Measurements from ENCODE around the gene PSMG4.

Gene PSMG4

DNA sequence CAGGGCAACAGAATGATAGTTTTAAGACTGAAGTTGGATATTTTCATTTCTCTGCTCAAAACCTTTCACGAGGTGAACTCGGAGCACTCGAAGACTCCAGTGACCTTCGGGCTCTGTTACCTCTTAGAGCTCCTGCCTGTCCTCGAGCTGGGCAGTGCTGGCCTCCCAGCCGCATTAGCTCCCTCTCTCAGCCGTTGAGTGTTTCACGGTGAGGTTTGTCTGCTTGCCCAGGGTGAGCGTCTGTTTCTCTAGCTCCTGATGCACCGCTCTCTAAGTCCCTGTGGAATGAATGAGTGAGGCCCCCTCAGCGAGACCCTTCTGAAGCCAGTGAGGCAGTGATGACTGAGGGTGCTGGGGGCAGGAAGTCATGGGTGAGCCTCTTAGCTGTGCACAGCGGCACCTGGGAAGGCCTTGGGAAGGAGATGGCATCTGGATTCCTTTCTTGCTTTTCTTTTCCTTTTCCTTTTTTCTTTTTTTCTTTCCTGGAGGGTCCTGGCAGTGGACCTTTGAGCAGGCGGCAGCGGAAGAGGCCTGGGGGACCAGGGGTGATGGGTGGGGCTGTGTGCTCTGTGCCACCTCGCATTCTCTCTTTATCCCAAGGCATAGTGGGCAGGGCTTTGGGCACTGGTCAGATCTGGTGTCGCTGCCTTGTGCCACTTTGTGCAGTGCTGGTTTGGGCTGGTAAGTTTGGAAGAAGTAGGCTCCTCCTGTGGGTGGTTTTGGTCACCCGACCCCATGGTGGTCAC lies 2.2 kb downstream of the PSMG4 start:
- no peak for DNase-seq
- H3K27ac ChIP-seq (ENCODE audit: low read depth, low read length) = no peak overlapping the region
- H2AK5ac ChIP-seq (ENCODE audit: low read length) = no peak overlapping the region
- H3K4ac ChIP-seq (ENCODE audit: low read depth, low read length) = no peak overlapping the region
- no peak overlapping the region for H3K4me2 ChIP-seq (ENCODE audit: low read length)
- H3K79me2 ChIP-seq (ENCODE audit: control insufficient read depth, insufficient read depth, low read length, poor library complexity) = no peaks in the 10 kb centered on the region
- no peak overlapping the region for H2BK12ac ChIP-seq (ENCODE audit: low read length)
- H3K14ac ChIP-seq (ENCODE audit: low read length) = no peak overlapping the region
- no peak overlapping the region for H4K91ac ChIP-seq (ENCODE audit: low read depth, low read length)
- H2AFZ ChIP-seq (ENCODE audit: insufficient read depth, low read length, poor library complexity) = no peak overlapping the region
- peaks cover 12 to 13% of the 10 kb centered on the region in 2 experiments for H3K36me3 ChIP-seq (ENCODE audit: control insufficient read depth in 1 of 2, insufficient read depth in 2 of 2, low read length in 2 of 2)
- no peak overlapping the region for H2BK5ac ChIP-seq (ENCODE audit: low read depth, low read length, poor library complexity)
- H3K4me1 ChIP-seq (ENCODE audit: control insufficient read depth in 1 of 2, insufficient read depth in 2 of 2, low read length in 2 of 2) = peaks cover 2% of the 10 kb centered on the region in 2 experiments
- H3K18ac ChIP-seq (ENCODE audit: low read length) = no peak overlapping the region
- H4K8ac ChIP-seq (ENCODE audit: low read depth, low read length) = no peak overlapping the region
- H3K79me1 ChIP-seq (ENCODE audit: low read length) = peaks cover 2% of the 10 kb centered on the region
- no peak overlapping the region for H4K12ac ChIP-seq (ENCODE audit: low read depth, low read length)
- H3K9ac ChIP-seq (ENCODE audit: low read length) = no peak overlapping the region
- no peak overlapping the region for H3K23ac ChIP-seq (ENCODE audit: low read length)
- H2BK120ac ChIP-seq (ENCODE audit: insufficient read depth, low read length, poor library complexity) = no peak overlapping the region
- H3K4me3 ChIP-seq (ENCODE audit: low read depth, low read length) = no peak overlapping the region
- no CpG with 5 or more reads among the region's 17 CpGs for WGBS (ENCODE audit: extremely low coverage, insufficient coverage, insufficient read length)
- no peaks in the 10 kb centered on the region for H3K27me3 ChIP-seq (ENCODE audit: insufficient read depth, low read length)
- H3K9me3 ChIP-seq (ENCODE audit: insufficient read depth, low read depth, low read length) = peaks cover 3% of the 10 kb centered on the region

DNA sequence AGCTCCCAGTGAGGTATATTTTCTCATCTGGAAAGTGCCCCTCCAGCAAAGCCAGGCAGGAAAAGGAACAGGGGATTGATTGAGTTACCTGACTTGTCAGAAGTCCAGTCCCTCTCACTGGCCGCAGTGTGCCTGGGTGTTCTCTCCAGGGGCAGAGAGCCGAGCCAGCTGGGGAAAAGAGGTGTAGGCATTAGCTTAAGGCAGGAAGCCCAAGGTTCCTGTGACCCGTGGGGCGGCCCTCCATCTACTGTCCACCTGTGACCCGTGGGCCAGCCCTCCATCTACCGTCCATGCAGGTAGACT lies 2.7 kb downstream of the PSMG4 start:
- no peak overlapping the region for H3K9ac ChIP-seq (ENCODE audit: low read length)
- no peak overlapping the region for H2AFZ ChIP-seq (ENCODE audit: insufficient read depth, low read length, poor library complexity)
- H3K4me3 ChIP-seq (ENCODE audit: low read depth, low read length) = no peak overlapping the region
- no peak overlapping the region for H3K18ac ChIP-seq (ENCODE audit: low read length)
- H4K8ac ChIP-seq (ENCODE audit: low read depth, low read length) = no peak overlapping the region
- H3K27me3 ChIP-seq (ENCODE audit: insufficient read depth, low read length) = no peaks in the 10 kb centered on the region
- H2BK120ac ChIP-seq (ENCODE audit: insufficient read depth, low read length, poor library complexity) = no peak overlapping the region
- no peak overlapping the region for H3K23ac ChIP-seq (ENCODE audit: low read length)
- H3K4ac ChIP-seq (ENCODE audit: low read depth, low read length) = no peak overlapping the region
- H2BK12ac ChIP-seq (ENCODE audit: low read length) = no peak overlapping the region
- H4K91ac ChIP-seq (ENCODE audit: low read depth, low read length) = no peak overlapping the region
- no peak overlapping the region for H3K27ac ChIP-seq (ENCODE audit: low read depth, low read length)
- H4K12ac ChIP-seq (ENCODE audit: low read depth, low read length) = no peak overlapping the region
- H3K4me2 ChIP-seq (ENCODE audit: low read length) = no peak overlapping the region
- no peak overlapping the region for H2AK5ac ChIP-seq (ENCODE audit: low read length)
- no peaks in the 10 kb centered on the region for H3K79me2 ChIP-seq (ENCODE audit: control insufficient read depth, insufficient read depth, low read length, poor library complexity)
- DNase-seq = no peak
- H3K4me1 ChIP-seq (ENCODE audit: control insufficient read depth in 1 of 2, insufficient read depth in 2 of 2, low read length in 2 of 2) = peaks cover 2% of the 10 kb centered on the region in 2 experiments
- no peak overlapping the region for H3K14ac ChIP-seq (ENCODE audit: low read length)
- H2BK5ac ChIP-seq (ENCODE audit: low read depth, low read length, poor library complexity) = no peak overlapping the region
- peaks cover 2% of the 10 kb centered on the region for H3K79me1 ChIP-seq (ENCODE audit: low read length)
- peaks cover 3% of the 10 kb centered on the region for H3K9me3 ChIP-seq (ENCODE audit: insufficient read depth, low read depth, low read length)
- WGBS (ENCODE audit: extremely low coverage, insufficient coverage, insufficient read length) = no CpG with 5 or more reads among the region's 6 CpGs
- H3K36me3 ChIP-seq (ENCODE audit: control insufficient read depth in 1 of 2, insufficient read depth in 2 of 2, low read length in 2 of 2) = peaks cover 12 to 13% of the 10 kb centered on the region in 2 experiments

DNA sequence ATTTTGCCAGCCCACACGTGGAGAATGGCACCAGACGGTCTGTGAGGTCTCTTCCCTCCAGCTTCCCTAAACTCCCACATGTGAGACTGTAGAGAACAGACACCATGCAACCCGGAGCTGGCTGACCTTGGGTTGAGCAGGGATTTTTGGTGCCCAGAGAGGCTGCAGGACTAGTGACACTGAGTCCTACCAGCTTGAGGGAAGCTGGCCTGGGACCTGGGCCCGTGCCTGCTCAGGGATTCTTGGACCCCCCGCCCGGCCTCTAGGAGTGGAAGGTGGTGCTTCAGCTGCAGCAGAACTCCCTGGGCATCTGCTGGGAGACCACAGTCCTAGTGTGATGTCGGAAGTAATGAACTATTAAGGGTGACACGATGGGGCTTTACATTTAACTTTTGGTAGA lies 3.2 kb downstream of the PSMG4 start:
- no CpG with 5 or more reads among the region's 8 CpGs for WGBS (ENCODE audit: extremely low coverage, insufficient coverage, insufficient read length)
- Histone ChIP-seq H3K9ac (ENCODE audit: low read length) (no peak overlapping the region), H4K8ac (ENCODE audit: low read depth, low read length) (no peak overlapping the region), H2BK120ac (ENCODE audit: insufficient read depth, low read length, poor library complexity) (no peak overlapping the region), H3K4ac (ENCODE audit: low read depth, low read length) (no peak overlapping the region), H3K79me1 (ENCODE audit: low read length) (peaks cover 2% of the 10 kb centered on the region), H3K14ac (ENCODE audit: low read length) (no peak overlapping the region), H3K4me1 (ENCODE audit: control insufficient read depth in 1 of 2, insufficient read depth in 2 of 2, low read length in 2 of 2) (peaks cover 2% of the 10 kb centered on the region in 2 experiments), H3K4me2 (ENCODE audit: low read length) (no peak overlapping the region), H4K12ac (ENCODE audit: low read depth, low read length) (no peak overlapping the region), H3K4me3 (ENCODE audit: low read depth, low read length) (no peak overlapping the region), H2BK12ac (ENCODE audit: low read length) (no peak overlapping the region), H3K9me3 (ENCODE audit: insufficient read depth, low read depth, low read length) (peaks cover 3% of the 10 kb centered on the region), H3K27ac (ENCODE audit: low read depth, low read length) (no peak overlapping the region), H3K18ac (ENCODE audit: low read length) (no peak overlapping the region), H3K23ac (ENCODE audit: low read length) (no peak overlapping the region), H2AK5ac (ENCODE audit: low read length) (no peak overlapping the region), H2AFZ (ENCODE audit: insufficient read depth, low read length, poor library complexity) (no peak overlapping the region), H3K36me3 (ENCODE audit: control insufficient read depth in 1 of 2, insufficient read depth in 2 of 2, low read length in 2 of 2) (peaks cover 12 to 13% of the 10 kb centered on the region in 2 experiments), H3K79me2 (ENCODE audit: control insufficient read depth, insufficient read depth, low read length, poor library complexity) (no peaks in the 10 kb centered on the region), H3K27me3 (ENCODE audit: insufficient read depth, low read length) (no peaks in the 10 kb centered on the region), H2BK5ac (ENCODE audit: low read depth, low read length, poor library complexity) (no peak overlapping the region), H4K91ac (ENCODE audit: low read depth, low read length) (no peak overlapping the region)
- DNase-seq = no peak

DNA sequence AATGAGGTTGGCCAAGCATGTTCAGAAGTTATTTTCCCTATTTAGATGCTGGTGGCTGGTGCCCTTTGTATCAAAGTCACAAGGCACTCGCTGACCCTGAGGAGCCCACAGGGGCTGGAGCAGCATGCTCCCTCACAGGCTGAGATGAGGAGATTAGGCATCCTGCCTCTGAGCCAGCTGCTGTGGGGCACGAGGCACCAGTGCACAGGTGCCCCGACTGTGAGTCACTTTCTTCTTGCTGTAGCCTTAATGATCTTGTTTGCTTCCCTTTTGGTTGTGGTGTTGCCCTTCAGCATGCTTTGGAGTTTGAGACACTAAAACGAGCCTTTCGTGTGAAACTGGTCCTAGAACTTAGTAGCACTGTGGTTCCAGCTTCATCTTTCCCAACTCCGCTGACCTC lies 4.3 kb downstream of the PSMG4 start:
- no peak overlapping the region for H2BK120ac ChIP-seq (ENCODE audit: insufficient read depth, low read length, poor library complexity)
- H4K91ac ChIP-seq (ENCODE audit: low read depth, low read length) = no peak overlapping the region
- no peak overlapping the region for H4K8ac ChIP-seq (ENCODE audit: low read depth, low read length)
- no peak overlapping the region for H2AK5ac ChIP-seq (ENCODE audit: low read length)
- peaks cover 2% of the 10 kb centered on the region in 2 experiments for H3K4me1 ChIP-seq (ENCODE audit: control insufficient read depth in 1 of 2, insufficient read depth in 2 of 2, low read length in 2 of 2)
- H3K23ac ChIP-seq (ENCODE audit: low read length) = no peak overlapping the region
- peaks cover 3% of the 10 kb centered on the region for H3K9me3 ChIP-seq (ENCODE audit: insufficient read depth, low read depth, low read length)
- DNase-seq = no peak
- no peak overlapping the region for H3K18ac ChIP-seq (ENCODE audit: low read length)
- no peak overlapping the region for H2AFZ ChIP-seq (ENCODE audit: insufficient read depth, low read length, poor library complexity)
- H3K4me2 ChIP-seq (ENCODE audit: low read length) = no peak overlapping the region
- H3K27me3 ChIP-seq (ENCODE audit: insufficient read depth, low read length) = no peaks in the 10 kb centered on the region
- H3K4me3 ChIP-seq (ENCODE audit: low read depth, low read length) = no peak overlapping the region
- no peak overlapping the region for H3K14ac ChIP-seq (ENCODE audit: low read length)
- no peak overlapping the region for H3K4ac ChIP-seq (ENCODE audit: low read depth, low read length)
- H2BK5ac ChIP-seq (ENCODE audit: low read depth, low read length, poor library complexity) = no peak overlapping the region
- H3K79me2 ChIP-seq (ENCODE audit: control insufficient read depth, insufficient read depth, low read length, poor library complexity) = no peaks in the 10 kb centered on the region
- H2BK12ac ChIP-seq (ENCODE audit: low read length) = no peak overlapping the region
- no peak overlapping the region for H4K12ac ChIP-seq (ENCODE audit: low read depth, low read length)
- no CpG with 5 or more reads among the region's 6 CpGs for WGBS (ENCODE audit: extremely low coverage, insufficient coverage, insufficient read length)
- H3K79me1 ChIP-seq (ENCODE audit: low read length) = peaks cover 2% of the 10 kb centered on the region
- H3K36me3 ChIP-seq (ENCODE audit: control insufficient read depth in 1 of 2, insufficient read depth in 2 of 2, low read length in 2 of 2) = peaks cover 12 to 13% of the 10 kb centered on the region in 2 experiments
- no peak overlapping the region for H3K9ac ChIP-seq (ENCODE audit: low read length)
- H3K27ac ChIP-seq (ENCODE audit: low read depth, low read length) = no peak overlapping the region
